B cell (primary cell): Measurements from ENCODE around the gene ELMO1.

Experiments used
- EZH2 ChIP-seq: IDR thresholded peaks from 2 replicates; pipeline ENCODE4 v1.6.1; 2012; ENCODE audit warnings: borderline replicate concordance, low read depth, mild to moderate bottlenecking, moderate library complexity, low read length; ENCODE audit not compliant: insufficient read depth, poor library complexity, severe bottlenecking
- TF ChIP-seq, protein P1 (sequence below): fragments of 200-600 bp; IDR thresholded peaks from one replicate; pipeline ENCODE4 v1.8.0; 2022; ENCODE audit warnings: antibody characterized with exemption, mild to moderate bottlenecking

DNA sequence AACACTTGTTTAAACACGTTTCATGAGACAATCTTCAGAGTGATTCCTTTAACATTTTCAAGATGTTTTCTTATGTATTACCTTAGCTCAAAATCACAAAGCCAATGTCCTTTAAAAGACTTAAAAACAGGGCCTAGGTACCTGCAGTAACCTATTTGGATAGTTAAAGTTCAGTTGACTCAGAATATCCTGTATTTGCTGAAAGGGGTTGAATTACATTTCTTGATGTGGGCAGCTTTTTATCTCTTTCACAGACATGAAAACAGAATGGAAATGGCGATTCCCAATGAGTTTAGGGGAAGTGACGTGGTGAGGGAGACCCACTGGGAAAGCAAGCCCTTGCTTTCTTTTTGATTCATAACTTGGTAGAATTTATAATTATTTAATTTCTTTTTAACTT, 400.0 kb downstream of the ELMO1 start:
- TF ChIP-seq, protein P1, sequence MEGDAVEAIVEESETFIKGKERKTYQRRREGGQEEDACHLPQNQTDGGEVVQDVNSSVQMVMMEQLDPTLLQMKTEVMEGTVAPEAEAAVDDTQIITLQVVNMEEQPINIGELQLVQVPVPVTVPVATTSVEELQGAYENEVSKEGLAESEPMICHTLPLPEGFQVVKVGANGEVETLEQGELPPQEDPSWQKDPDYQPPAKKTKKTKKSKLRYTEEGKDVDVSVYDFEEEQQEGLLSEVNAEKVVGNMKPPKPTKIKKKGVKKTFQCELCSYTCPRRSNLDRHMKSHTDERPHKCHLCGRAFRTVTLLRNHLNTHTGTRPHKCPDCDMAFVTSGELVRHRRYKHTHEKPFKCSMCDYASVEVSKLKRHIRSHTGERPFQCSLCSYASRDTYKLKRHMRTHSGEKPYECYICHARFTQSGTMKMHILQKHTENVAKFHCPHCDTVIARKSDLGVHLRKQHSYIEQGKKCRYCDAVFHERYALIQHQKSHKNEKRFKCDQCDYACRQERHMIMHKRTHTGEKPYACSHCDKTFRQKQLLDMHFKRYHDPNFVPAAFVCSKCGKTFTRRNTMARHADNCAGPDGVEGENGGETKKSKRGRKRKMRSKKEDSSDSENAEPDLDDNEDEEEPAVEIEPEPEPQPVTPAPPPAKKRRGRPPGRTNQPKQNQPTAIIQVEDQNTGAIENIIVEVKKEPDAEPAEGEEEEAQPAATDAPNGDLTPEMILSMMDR, result no peak
- no peak for TF ChIP-seq EZH2
